ENCODE measurements around the gene PYGM. TPM values are rescaled to one million over a fixed set of nuclear protein-coding genes. Genes with fewer than 3 reads are reported as not detected.

Gene PYGM
- total and polyA plus RNA-seq, 2 of the 8 experiments (the other 6 are each of a cell fraction or from before 2014, with no cell fraction given): 9.6 to 10.0 TPM

DNA sequence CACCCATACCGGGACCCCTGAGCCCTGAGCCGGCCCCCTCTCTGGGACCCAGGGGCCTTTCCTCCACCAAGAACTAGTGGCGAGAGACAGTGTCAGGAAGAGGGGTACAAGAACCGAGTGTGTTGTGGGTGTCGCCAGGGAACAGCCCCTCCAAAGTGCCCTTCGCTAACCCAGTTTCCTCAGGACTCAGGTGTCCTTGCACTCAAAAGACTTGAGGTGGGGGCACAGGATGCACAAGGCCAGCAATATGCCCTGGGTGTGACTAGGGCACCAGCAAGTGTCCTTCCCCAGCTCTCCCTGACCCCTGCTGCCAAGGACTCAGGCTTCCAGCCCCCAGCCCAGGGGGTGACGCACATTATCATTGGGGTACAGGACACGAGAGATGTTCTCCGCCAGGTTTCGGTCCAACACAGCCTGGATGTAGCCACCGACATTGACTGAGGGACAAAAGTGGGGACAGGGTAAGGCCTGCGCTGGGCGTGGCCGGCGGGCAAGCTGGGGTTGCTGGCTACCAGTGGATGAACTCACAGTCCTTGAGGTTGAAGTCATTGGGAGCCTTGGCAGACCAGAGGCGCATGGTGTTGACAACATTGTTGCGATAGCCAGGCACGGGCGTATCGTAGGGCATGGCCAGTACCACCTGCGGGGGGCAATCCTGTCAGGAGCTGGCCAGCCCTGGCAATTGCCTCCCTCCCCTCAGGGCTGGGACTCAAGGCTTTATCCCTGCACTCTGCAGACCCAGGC lies 4.7 kb downstream of the PYGM start (continued):
- TF ChIP-seq, protein P1, sequence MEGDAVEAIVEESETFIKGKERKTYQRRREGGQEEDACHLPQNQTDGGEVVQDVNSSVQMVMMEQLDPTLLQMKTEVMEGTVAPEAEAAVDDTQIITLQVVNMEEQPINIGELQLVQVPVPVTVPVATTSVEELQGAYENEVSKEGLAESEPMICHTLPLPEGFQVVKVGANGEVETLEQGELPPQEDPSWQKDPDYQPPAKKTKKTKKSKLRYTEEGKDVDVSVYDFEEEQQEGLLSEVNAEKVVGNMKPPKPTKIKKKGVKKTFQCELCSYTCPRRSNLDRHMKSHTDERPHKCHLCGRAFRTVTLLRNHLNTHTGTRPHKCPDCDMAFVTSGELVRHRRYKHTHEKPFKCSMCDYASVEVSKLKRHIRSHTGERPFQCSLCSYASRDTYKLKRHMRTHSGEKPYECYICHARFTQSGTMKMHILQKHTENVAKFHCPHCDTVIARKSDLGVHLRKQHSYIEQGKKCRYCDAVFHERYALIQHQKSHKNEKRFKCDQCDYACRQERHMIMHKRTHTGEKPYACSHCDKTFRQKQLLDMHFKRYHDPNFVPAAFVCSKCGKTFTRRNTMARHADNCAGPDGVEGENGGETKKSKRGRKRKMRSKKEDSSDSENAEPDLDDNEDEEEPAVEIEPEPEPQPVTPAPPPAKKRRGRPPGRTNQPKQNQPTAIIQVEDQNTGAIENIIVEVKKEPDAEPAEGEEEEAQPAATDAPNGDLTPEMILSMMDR (IDR thresholded peaks at IDR 0.05; ENCODE audit: control extremely low read depth in 1 of 3, insufficient read depth in 1 of 3, low read depth in 1 of 3, low read length in 3 of 3): no peak
